ENCODE results near the gene RPRD1A. TPM values are rescaled to one million over a fixed set of nuclear protein-coding genes. Genes with fewer than 3 reads are reported as not detected.
"Not testable (repeated sequence)": the region's sequence is repeated elsewhere in the genome, so short reads cannot be mapped to it uniquely, and the experiment has no call there.

The RPRD1A gene
- polyA plus RNA-seq, 1 donor, result 42.7 TPM

DNA sequence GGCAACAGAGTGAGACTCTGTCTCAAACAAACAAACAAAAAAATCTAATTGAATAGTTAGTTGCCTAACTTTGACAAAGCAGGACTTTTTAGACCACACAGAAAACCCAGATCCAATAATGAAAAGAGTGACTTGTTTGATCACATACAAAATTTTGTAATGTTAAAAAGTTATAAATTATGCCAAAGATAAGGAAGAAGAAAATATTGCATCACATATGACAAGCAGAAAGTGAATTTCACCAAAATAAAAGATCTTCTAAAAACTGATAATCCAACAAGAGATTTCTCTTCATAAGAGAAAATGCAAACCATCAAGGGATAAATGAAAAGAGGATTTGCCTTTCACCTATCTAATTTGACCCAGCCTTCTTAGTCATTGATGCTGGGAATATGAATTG lies 97.7 kb downstream of the RPRD1A start:
- no peak for DNase-seq (ENCODE audit: low read depth)

GRCh38 chr18:35968278-35968880 lies 99.0 kb downstream of the RPRD1A start:
- no peak for DNase-seq (ENCODE audit: low read depth)

GRCh38 chr18:35967866-35968265 lies 99.5 kb downstream of the RPRD1A start:
- not testable (repeated sequence) for DNase-seq (ENCODE audit: low read depth)

DNA sequence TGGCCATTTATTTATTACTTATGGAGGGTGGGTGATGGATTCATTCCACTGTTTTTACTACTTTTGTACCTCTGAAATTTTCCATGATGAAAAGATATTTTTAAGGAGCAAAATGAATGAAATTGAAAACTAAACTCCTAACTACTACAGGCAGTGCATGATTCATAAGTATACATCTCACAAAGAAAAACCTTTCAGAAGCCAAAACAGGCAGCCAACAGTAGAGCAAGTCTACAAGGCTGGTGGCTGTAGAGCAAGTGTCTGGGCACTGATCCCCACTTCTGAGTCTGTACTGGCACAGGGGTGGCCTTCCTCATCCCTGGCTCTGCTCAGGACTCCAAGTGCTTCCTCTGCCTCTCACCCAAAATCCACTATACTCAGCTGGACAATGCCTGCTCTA lies 103.0 kb downstream of the RPRD1A start:
- DNase-seq (ENCODE audit: low read depth), result no peak

GRCh38 chr18:35962320-35962719 lies 105.0 kb downstream of the RPRD1A start:
- no peak for DNase-seq (ENCODE audit: low read depth)

DNA sequence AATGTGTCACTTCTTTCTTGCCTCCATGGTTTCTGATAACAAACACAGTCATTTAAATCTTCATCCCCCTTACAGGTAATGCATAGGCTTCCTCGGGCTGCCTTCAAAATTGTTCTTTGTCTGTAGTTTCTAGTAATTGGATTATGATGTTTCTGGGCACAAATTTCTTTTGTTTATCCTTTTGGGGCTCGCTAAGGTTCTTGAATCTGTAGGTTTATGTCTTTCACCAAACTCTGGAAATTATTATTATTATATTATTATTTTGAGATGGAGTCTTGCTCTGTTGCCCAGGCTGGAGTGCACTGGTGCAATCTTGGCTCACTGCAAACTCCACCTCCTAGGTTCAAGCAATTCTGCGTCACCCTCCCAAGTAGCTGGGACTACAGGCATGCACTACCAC lies 111.1 kb downstream of the RPRD1A start:
- no peak for DNase-seq (ENCODE audit: low read depth)

- DNase-seq (ENCODE audit: low read depth), result no peak
Measured at GRCh38 chr18:35953688-35954087, 113.7 kb downstream of the RPRD1A start.

GRCh38 chr18:35950628-35950982 lies 116.8 kb downstream of the RPRD1A start:
- DNase-seq (ENCODE audit: low read depth), result no peak

GRCh38 chr18:35949903-35950627 lies 117.3 kb downstream of the RPRD1A start:
- no peak for DNase-seq (ENCODE audit: low read depth)

DNA sequence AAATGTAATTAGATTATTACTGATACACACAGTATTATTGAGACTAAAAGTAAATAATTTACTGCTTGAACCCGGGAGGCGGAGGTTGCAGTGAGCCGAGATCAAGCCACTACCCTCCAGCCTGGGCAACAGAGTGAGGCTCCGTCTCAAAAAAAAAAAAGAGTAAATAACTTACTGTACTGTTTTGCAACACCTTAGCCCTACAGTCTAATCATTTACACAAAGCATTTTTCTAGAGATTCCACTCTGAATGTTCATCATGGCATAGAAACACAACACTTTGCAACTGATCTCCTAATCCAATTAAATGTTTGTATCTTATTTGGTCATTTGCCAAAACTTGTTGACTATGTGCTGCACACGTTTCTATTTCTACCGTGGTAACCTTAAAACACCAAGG lies 118.3 kb downstream of the RPRD1A start:
- no peak for DNase-seq (ENCODE audit: low read depth)

GRCh38 chr18:35948080-35948479 lies 119.3 kb downstream of the RPRD1A start:
- DNase-seq (ENCODE audit: low read depth), result no peak

DNA sequence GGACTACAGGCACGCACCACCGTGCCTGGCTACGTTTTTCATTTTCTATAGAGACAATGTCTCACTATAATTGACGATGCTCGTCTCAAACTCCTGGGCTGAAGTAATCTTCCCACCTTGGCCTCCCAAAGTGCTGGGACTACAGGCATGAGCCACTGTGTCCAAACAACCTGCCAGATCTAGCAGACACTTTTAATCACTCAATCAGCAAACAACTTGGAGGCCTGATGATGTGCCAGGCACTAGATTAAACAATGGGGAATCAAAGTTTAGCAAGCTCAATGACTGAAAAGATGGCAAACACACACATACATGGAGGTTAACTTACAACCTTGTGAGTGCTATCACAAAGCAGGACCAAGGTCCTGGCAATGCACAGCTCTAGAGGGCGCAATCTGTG lies 124.7 kb downstream of the RPRD1A start:
- no peak for DNase-seq (ENCODE audit: low read depth)

DNA sequence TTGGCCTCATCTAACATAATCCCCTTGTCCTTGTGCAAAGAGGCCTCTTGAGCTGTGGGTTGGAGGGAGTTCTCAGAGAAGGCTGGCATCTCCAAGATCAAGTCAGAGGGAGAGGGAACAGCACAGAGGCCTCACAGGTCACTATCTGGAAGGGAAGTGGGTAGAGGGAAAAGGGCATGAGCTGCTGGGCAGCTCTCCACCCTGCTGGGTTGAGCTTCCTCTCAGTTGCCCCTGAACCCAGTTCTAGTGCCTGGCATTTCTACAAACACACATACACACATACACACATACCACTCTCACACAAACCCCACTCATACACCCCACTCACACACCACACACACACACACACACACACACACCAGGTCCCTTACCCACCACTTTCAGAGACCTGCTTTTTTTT lies 125.2 kb downstream of the RPRD1A start:
- DNase-seq (ENCODE audit: low read depth), result no peak

DNA sequence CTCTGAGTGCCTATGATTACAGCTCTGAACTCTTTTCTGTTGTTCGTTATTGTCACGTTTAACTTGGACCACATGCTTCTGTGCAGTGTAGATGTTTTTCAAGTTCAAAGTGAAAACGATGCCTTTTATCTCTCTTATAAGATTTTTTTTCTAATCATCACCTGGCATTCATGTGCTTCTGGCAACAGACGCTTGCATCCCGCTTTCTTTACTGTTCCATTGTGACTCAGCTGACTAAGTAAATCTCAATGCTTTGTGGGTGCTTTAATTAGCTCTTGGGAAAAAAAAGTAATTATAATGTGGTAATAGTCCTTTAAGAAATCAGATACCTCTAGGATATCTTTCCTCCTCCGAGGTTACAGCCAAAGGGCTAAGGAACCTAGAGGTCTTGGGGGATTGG lies 126.1 kb downstream of the RPRD1A start:
- DNase-seq (ENCODE audit: low read depth), result no peak

Other genes starting within 250 kb of the RPRD1A start
- 27.3 TPM for gene SLC39A6, start 61.8 kb upstream of the RPRD1A start, polyA plus RNA-seq (ENCODE audit: insufficient read length)
- gene ELP2, start 62.3 kb upstream of the RPRD1A start, polyA plus RNA-seq (ENCODE audit: insufficient read length), result 75.9 TPM
- gene MOCOS, start 119.9 kb upstream of the RPRD1A start, polyA plus RNA-seq (ENCODE audit: insufficient read length), result 0.14 TPM
- 30.8 TPM for gene FHOD3, start 230.2 kb upstream of the RPRD1A start, polyA plus RNA-seq (ENCODE audit: insufficient read length)